Natural killer cell (primary cell): ENCODE data around the gene SLC34A3. TPM values are rescaled to one million over a fixed set of nuclear protein-coding genes. Genes with fewer than 3 reads are reported as not detected.
"Not testable (repeated sequence)": the region's sequence is repeated elsewhere in the genome, so short reads cannot be mapped to it uniquely, and the experiment has no call there.

Source experiments
- ATAC-seq, 3 donors: fragments of 150-1000 bp in 2 of 3; fragments of 200-7000 bp in 1 of 3; cut with Tn5 transposase; 1 replicate in 1 of 3; 2 replicates in 2 of 3; pipeline ENCODE4 v1.10.0; 2021; ENCODE audit warnings: mild to moderate bottlenecking in 2 of 3, moderate library complexity in 2 of 3
- DNase-seq, 2 donors: peaks; one replicate each; pipeline versions ENCODE4 v3.0.0 to v3.0.0-alpha.2; 2013 to 2021; ENCODE audit warnings: mixed read lengths in 1 of 2
- H3K27ac ChIP-seq: one replicate; pipeline ENCODE4 v1.5.1; 2013; ENCODE audit warnings: mild to moderate bottlenecking, low read length
- H3K27me3 ChIP-seq: one replicate; pipeline ENCODE4 v1.6.1; 2013; ENCODE audit warnings: low read length; ENCODE audit not compliant: control insufficient read depth, insufficient read depth
- H3K36me3 ChIP-seq: one replicate; pipeline ENCODE4 v1.6.1; 2013; ENCODE audit warnings: low read length; ENCODE audit not compliant: control insufficient read depth, insufficient read depth
- H3K4me1 ChIP-seq: one replicate; pipeline ENCODE4 v1.6.1; 2013; ENCODE audit warnings: low read length; ENCODE audit not compliant: control insufficient read depth, insufficient read depth
- H3K4me3 ChIP-seq: one replicate; pipeline ENCODE4 v1.5.1; 2013; ENCODE audit warnings: low read length
- H3K9me3 ChIP-seq: one replicate; pipeline ENCODE4 v1.6.1; 2013; ENCODE audit warnings: low read length; ENCODE audit not compliant: control insufficient read depth, insufficient read depth
- H3K27ac Mint-ChIP-seq, 2 donors: one replicate each; pipeline ENCODE4 v1.8.0; 2022; ENCODE audit warnings: mild to moderate bottlenecking in 2 of 2, mixed read lengths in 2 of 2, moderate library complexity in 1 of 2
- H3K27me3 Mint-ChIP-seq, 2 donors: one replicate each; pipeline ENCODE4 v1.8.0; 2022; ENCODE audit warnings: low read depth in 2 of 2, mixed read lengths in 2 of 2
- H3K36me3 Mint-ChIP-seq: one replicate; pipeline ENCODE4 v1.8.0; 2022; ENCODE audit warnings: mixed read lengths
- H3K4me1 Mint-ChIP-seq, 2 donors: one replicate each; pipeline ENCODE4 v1.8.0; 2022; ENCODE audit warnings: mixed read lengths in 2 of 2
- H3K4me3 Mint-ChIP-seq: one replicate; pipeline ENCODE4 v1.8.0; 2022; ENCODE audit warnings: mild to moderate bottlenecking, moderate library complexity, mixed read lengths
- H3K9me3 Mint-ChIP-seq, 2 donors: one replicate each; pipeline ENCODE4 v1.8.0; 2022; ENCODE audit warnings: mixed read lengths in 2 of 2
- WGBS: methylation state at CpG from one replicate; pipeline ENCODE4 v1.1.7; 2013; ENCODE audit warnings: missing lambda C conversion rate; ENCODE audit not compliant: insufficient coverage; 5-methylcytosine and 5-hydroxymethylcytosine counted together
- intact Hi-C: fragments of 100-400 bp; cut with micrococcal nuclease; formaldehyde crosslinking; loops from one replicate; pipeline ENCODE4 v1.14.2; 2022
- total RNA-seq, 4 donors: library from RNA; stranded (reverse); fragments of 120-200 nt in 1 of 4; gene quantifications; one replicate each; pipeline versions ENCODE4 v1.2.3 to v1.2.4, GENCODE V29; 2013 to 2022
- TF ChIP-seq, protein P1 (sequence below): fragments of 200-600 bp; IDR thresholded peaks from one replicate; pipeline ENCODE4 v1.8.0; 2022; ENCODE audit warnings: antibody characterized with exemption

SLC34A3 gene
- total RNA-seq, 3 donors from 2014 or later (not counting 1 experiment from before 2014, with no cell fraction given): not detected

DNA sequence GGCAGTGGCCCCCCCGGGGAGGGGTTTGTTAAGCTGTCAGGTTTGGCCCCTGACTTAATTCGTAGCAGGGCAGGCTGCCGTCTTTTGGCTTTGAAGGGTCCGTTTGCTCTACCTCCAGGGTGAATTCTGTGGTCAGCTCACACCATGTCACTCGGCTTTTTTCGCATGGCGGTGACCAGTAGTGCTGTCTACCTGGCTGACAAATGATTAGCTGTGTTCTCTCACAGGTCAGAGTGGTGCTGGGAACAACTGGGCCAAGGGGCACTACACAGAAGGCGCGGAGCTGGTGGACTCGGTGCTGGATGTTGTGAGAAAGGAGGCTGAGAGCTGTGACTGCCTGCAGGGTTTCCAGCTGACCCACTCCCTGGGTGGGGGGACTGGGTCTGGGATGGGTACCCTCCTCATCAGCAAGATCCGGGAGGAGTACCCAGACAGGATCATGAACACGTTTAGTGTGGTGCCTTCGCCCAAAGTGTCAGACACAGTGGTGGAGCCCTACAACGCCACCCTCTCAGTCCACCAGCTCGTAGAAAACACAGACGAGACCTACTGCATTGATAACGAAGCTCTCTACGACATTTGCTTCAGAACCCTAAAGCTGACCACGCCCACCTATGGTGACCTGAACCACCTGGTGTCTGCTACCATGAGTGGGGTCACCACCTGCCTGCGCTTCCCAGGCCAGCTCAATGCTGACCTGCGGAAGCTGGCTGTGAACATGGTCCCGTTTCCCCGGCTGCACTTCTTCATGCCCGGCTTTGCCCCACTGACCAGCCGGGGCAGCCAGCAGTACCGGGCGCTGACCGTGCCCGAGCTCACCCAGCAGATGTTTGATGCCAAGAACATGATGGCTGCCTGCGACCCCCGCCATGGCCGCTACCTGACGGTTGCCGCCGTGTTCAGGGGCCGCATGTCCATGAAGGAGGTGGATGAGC is 11.8 kb downstream of the SLC34A3 start:
- no peak for DNase-seq
- Mint-ChIP-seq H3K9me3 (no peaks in the 10 kb centered on the region), H3K4me3 (peak overlapping the region; percentile 80), H3K36me3 (no peaks in the 10 kb centered on the region), H3K27ac (peak overlapping the region; percentile 86 to 94), H3K27me3 (peaks cover 0 to 4% of the 10 kb centered on the region in 2 donors), H3K4me1 (peaks cover 19 to 32% of the 10 kb centered on the region in 2 donors)
- intact Hi-C loops: loop anchor here (5.0 kb wide), 2 partner anchors 40 to 450 kb away; partner anchors contain the start of genes TMEM141 and TPRN
- H3K4me1 ChIP-seq: peaks cover 38% of the 10 kb centered on the region
- H3K9me3 ChIP-seq: no peaks in the 10 kb centered on the region
- ATAC-seq: no peak
- TF ChIP-seq, protein P1, sequence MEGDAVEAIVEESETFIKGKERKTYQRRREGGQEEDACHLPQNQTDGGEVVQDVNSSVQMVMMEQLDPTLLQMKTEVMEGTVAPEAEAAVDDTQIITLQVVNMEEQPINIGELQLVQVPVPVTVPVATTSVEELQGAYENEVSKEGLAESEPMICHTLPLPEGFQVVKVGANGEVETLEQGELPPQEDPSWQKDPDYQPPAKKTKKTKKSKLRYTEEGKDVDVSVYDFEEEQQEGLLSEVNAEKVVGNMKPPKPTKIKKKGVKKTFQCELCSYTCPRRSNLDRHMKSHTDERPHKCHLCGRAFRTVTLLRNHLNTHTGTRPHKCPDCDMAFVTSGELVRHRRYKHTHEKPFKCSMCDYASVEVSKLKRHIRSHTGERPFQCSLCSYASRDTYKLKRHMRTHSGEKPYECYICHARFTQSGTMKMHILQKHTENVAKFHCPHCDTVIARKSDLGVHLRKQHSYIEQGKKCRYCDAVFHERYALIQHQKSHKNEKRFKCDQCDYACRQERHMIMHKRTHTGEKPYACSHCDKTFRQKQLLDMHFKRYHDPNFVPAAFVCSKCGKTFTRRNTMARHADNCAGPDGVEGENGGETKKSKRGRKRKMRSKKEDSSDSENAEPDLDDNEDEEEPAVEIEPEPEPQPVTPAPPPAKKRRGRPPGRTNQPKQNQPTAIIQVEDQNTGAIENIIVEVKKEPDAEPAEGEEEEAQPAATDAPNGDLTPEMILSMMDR: no peak
- no peaks in the 10 kb centered on the region for H3K27me3 ChIP-seq
- peak overlapping the region; percentile 39 for H3K4me3 ChIP-seq
- peaks cover 17% of the 10 kb centered on the region for H3K36me3 ChIP-seq
- 87% methylated on average over 36 of the region's 36 CpGs for WGBS
- no peak overlapping the region for H3K27ac ChIP-seq

DNA sequence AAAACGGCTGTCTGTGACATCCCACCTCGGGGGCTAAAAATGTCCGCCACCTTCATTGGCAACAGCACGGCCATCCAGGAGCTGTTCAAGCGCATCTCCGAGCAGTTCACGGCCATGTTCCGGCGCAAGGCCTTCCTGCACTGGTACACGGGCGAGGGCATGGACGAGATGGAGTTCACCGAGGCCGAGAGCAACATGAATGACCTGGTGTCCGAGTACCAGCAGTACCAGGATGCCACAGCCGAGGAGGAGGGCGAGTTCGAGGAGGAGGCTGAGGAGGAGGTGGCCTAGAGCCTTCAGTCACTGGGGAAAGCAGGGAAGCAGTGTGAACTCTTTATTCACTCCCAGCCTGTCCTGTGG is 12.5 kb downstream of the SLC34A3 start:
- H3K4me1 Mint-ChIP-seq: peaks cover 19 to 30% of the 10 kb centered on the region in 2 donors
- 95% methylated on average over 17 of the region's 18 CpGs for WGBS
- not testable (repeated sequence) for H3K9me3 ChIP-seq, H3K4me3 Mint-ChIP-seq, H3K27ac Mint-ChIP-seq, H3K27ac ChIP-seq, H3K9me3 Mint-ChIP-seq, H3K27me3 ChIP-seq, ATAC-seq, H3K27me3 Mint-ChIP-seq, H3K4me3 ChIP-seq, DNase-seq, H3K36me3 Mint-ChIP-seq
- intact Hi-C loops: loop anchor here (5.0 kb wide), 2 partner anchors 41 to 451 kb away; partner anchors contain the start of genes TMEM141 and TPRN
- Histone ChIP-seq H3K4me1 (peaks cover 33% of the 10 kb centered on the region), H3K36me3 (peaks cover 17% of the 10 kb centered on the region)

DNA sequence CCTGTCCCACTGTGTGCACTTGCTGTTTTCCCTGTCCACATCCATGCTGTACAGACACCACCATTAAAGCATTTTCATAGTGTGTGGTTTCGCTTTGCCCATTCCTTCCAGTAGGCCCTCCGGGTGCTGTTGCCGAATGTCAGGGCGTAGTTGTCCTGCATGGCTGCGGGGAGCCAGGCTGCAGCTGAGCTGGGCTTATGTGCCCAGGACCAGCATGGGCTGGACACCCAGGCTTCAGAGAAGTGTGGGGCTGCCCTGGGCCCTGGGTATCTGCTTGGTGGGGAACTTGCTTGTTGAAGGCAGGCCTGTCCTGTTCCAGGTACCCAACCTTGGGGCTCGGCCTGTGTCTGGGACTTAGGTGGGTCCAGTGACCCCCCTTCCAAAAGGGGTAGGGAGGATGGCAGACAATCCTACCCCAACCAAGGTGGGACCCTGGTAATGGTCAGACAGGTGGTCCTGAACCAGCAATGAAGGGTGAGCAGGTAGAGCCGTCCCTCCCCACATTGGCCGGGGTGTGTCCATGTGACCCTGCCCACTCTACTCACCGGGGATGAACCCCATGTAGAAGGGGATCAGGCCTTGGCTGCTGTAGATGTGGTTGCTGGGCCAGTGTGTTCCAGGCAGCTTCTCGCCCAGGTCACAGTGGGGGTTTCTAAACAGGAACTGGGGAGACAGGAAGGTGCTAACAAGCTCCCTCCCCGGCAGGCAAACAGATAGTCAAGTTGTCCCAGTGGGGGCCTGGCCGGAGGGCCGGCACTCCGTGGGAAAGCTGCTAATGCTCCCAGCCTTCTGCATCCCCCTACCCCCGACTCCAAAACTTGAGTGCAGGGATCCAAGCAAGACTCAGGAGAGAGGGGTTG is 13.2 kb downstream of the SLC34A3 start:
- TF ChIP-seq, protein P1: no peak
- Mint-ChIP-seq H3K9me3 (no peaks in the 10 kb centered on the region), H3K27me3 (peaks cover 0 to 4% of the 10 kb centered on the region in 2 donors), H3K4me3 (no peak overlapping the region), H3K36me3 (no peaks in the 10 kb centered on the region), H3K4me1 (peaks cover 19 to 29% of the 10 kb centered on the region in 2 donors), H3K27ac (peak overlapping the region in 1 of 2 donors; percentile 54)
- H3K9me3 ChIP-seq: no peaks in the 10 kb centered on the region
- 86% methylated on average over 15 of the region's 15 CpGs for WGBS
- H3K4me1 ChIP-seq: peaks cover 27% of the 10 kb centered on the region
- no peaks in the 10 kb centered on the region for H3K27me3 ChIP-seq
- intact Hi-C loops: loop anchor here (5.0 kb wide), 2 partner anchors 42 to 452 kb away; partner anchors contain the start of genes TMEM141 and TPRN
- no peak for ATAC-seq
- peaks cover 17% of the 10 kb centered on the region for H3K36me3 ChIP-seq
- no peak overlapping the region for H3K4me3 ChIP-seq
- no peak overlapping the region for H3K27ac ChIP-seq
- no peak for DNase-seq
